Activated B cell treated with CpG ODN at 0.5 μM for 24 hours (primary cell): Measurements from ENCODE around the gene CEL. TPM values are rescaled to one million over a fixed set of nuclear protein-coding genes. Genes with fewer than 3 reads are reported as not detected.
"Not testable (repeated sequence)": the region's sequence is repeated elsewhere in the genome, so short reads cannot be mapped to it uniquely, and the experiment has no call there.

Source experiments
- ATAC-seq: fragments of 200-7000 bp; cut with Tn5 transposase; one replicate; pipeline ENCODE4 v1.10.0; 2021; ENCODE audit warnings: low read depth, mild to moderate bottlenecking, moderate library complexity
- CTCF ChIA-PET: fragments of 350-600 bp; sonication (Branson Sonifier 250); formaldehyde crosslinking; loops from one replicate; lab custom pipeline; 2021; ENCODE audit warnings: antibody characterized with exemption; lab: Charles Lee
- POLR2A ChIA-PET: fragments of 350-600 bp; sonication (Branson Sonifier 250); formaldehyde crosslinking; loops from one replicate; lab custom pipeline; 2021; ENCODE audit warnings: antibody characterized with exemption; lab: Charles Lee
- DNase-seq: peaks from one replicate; pipeline ENCODE4 v3.0.0; 2022
- H3K27ac Mint-ChIP-seq: one replicate; pipeline ENCODE4 v1.8.0; 2020; ENCODE audit warnings: mixed read lengths
- H3K27me3 Mint-ChIP-seq: one replicate; pipeline ENCODE4 v1.8.0; 2021; ENCODE audit warnings: mixed read lengths
- H3K36me3 Mint-ChIP-seq: one replicate; pipeline ENCODE4 v1.8.0; 2021; ENCODE audit warnings: low read depth, mixed read lengths
- H3K4me1 Mint-ChIP-seq: one replicate; pipeline ENCODE4 v1.8.0; 2021; ENCODE audit warnings: mixed read lengths
- H3K4me3 Mint-ChIP-seq: one replicate; pipeline ENCODE4 v1.8.0; 2020; ENCODE audit warnings: mild to moderate bottlenecking, mixed read lengths
- H3K9me3 Mint-ChIP-seq: one replicate; pipeline ENCODE4 v1.8.0; 2020; ENCODE audit warnings: mixed read lengths
- intact Hi-C: fragments of 100-400 bp; cut with micrococcal nuclease; formaldehyde crosslinking; loops from one replicate; pipeline ENCODE4 v1.15.1; 2024
- total RNA-seq: library from RNA; stranded (reverse); gene quantifications from 2 replicates; pipeline ENCODE4 v1.2.3, GENCODE V29; 2022
- TF ChIP-seq, protein P1 (sequence below): fragments of 200-600 bp; IDR thresholded peaks from one replicate; pipeline ENCODE4 v1.8.0; 2022; ENCODE audit warnings: antibody characterized with exemption, mild to moderate bottlenecking

The CEL gene
- total RNA-seq, 1 donor from 2014 or later = 0.49 TPM

GRCh38 chr9:133057553-133057952 lies 4.2 kb upstream of the CEL start:
- POLR2A ChIA-PET = no interaction called here
- no peak for ATAC-seq
- H3K27ac Mint-ChIP-seq = no peak overlapping the region
- H3K4me1 Mint-ChIP-seq = peaks cover 19% of the 10 kb centered on the region
- H3K4me3 Mint-ChIP-seq = no peak overlapping the region
- H3K9me3 Mint-ChIP-seq = no peaks in the 10 kb centered on the region
- TF ChIP-seq, protein P1, sequence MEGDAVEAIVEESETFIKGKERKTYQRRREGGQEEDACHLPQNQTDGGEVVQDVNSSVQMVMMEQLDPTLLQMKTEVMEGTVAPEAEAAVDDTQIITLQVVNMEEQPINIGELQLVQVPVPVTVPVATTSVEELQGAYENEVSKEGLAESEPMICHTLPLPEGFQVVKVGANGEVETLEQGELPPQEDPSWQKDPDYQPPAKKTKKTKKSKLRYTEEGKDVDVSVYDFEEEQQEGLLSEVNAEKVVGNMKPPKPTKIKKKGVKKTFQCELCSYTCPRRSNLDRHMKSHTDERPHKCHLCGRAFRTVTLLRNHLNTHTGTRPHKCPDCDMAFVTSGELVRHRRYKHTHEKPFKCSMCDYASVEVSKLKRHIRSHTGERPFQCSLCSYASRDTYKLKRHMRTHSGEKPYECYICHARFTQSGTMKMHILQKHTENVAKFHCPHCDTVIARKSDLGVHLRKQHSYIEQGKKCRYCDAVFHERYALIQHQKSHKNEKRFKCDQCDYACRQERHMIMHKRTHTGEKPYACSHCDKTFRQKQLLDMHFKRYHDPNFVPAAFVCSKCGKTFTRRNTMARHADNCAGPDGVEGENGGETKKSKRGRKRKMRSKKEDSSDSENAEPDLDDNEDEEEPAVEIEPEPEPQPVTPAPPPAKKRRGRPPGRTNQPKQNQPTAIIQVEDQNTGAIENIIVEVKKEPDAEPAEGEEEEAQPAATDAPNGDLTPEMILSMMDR = no peak
- peaks cover 48% of the 10 kb centered on the region for H3K36me3 Mint-ChIP-seq
- DNase-seq = no peak
- intact Hi-C loops = no loop called here
- H3K27me3 Mint-ChIP-seq = no peaks in the 10 kb centered on the region
- CTCF ChIA-PET = no interaction called here

DNA sequence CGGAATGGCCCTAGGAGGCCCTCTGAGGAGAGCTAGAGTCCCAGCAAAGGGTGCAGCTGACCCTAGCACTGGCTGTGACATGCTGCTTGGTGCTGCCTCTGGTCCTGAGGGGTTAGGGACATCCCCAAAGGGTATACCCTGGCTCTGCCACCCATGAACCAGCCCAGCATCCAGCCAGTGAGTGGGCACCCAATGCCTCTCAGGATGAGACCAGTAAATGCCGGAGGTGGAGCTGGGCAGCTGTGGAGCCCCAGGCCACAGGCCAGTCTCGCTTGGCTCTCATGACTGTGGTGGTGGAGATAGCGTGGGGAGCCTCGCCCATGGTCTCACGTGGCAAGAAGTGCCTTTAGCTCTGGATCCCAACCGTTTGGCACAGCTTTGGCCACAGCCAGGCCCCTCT lies 3.7 kb upstream of the CEL start:
- Mint-ChIP-seq H3K4me3 (no peak overlapping the region), H3K27me3 (no peaks in the 10 kb centered on the region), H3K9me3 (no peaks in the 10 kb centered on the region), H3K27ac (no peak overlapping the region), H3K36me3 (peaks cover 46% of the 10 kb centered on the region), H3K4me1 (peaks cover 19% of the 10 kb centered on the region)
- ATAC-seq (no peak), DNase-seq (no peak)
- TF ChIP-seq, protein P1 = no peak
- intact Hi-C loops = no loop called here
- CTCF ChIA-PET = no interaction called here
- POLR2A ChIA-PET = no interaction called here

DNA sequence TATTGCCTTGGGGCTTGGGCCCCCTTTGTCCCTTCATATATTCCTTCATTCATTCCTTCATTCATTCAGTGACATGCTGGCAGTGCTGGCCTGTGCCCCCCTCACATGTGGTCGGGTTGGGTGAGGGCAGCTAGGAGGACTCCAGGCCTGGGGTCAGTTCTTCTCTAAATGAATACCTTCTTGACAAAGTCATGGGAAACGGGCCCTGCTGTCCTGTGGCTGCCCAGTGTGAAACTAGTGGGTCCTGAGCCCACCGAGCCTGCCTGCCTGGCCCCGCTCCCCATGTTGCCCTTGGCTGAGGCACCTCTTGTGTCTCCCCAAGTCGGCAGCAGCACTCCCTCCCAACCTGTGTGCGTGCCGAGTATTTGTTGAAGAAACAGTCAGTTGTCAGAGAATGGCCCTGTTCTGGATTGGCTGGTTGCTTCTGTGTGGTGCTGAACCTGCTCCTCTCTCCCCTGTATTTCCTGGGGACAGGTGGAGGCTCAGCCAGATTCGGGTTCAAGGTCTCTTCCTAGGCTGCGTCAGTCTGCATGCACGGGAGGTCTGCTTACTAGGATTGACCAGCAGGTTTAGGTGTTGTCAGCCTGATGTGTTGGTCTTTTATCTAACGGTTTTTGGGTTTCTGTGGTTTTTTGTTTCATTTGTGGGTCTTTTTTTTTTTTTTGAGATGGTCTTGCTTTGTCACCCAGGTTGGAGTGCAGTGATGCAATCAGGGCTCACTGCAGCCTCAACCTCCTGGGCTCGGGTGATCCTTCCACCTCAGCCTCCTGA lies 3.0 kb upstream of the CEL start:
- Mint-ChIP-seq H3K36me3 (peaks cover 39% of the 10 kb centered on the region), H3K27me3 (no peaks in the 10 kb centered on the region), H3K9me3 (no peaks in the 10 kb centered on the region), H3K4me3 (no peak overlapping the region), H3K4me1 (peaks cover 19% of the 10 kb centered on the region), H3K27ac (no peak overlapping the region)
- intact Hi-C loops = no loop called here
- TF ChIP-seq, protein P1 = no peak
- ChIA-PET CTCF (no interaction called here), POLR2A (no interaction called here)
- DNase-seq (no peak), ATAC-seq (no peak)

DNA sequence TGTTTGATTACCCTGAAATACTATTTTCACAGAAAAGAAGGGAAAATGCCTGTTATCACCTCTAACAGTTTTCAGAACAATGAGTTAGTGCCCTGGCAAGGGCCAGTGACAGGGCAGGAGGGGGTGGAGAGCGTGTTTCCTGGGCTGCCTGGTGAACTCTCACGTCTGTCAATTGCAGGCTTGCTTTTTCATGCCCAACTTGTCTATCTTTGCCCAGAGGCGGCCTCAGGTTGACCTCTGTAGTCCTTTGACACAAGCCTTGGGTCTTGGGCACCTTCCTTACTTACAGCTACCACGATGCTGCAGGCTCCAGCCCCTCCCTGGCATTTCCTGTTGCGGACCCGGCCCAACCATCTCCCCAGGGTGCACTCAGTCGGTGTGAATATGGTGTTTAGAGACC lies 2.2 kb upstream of the CEL start:
- intact Hi-C loops = no loop called here
- DNase-seq (no peak), ATAC-seq (no peak)
- Mint-ChIP-seq H3K27ac (no peak overlapping the region), H3K27me3 (no peaks in the 10 kb centered on the region), H3K36me3 (peaks cover 32% of the 10 kb centered on the region), H3K4me1 (peaks cover 19% of the 10 kb centered on the region), H3K4me3 (no peak overlapping the region), H3K9me3 (no peaks in the 10 kb centered on the region)
- CTCF ChIA-PET = no interaction called here
- POLR2A ChIA-PET = no interaction called here
- TF ChIP-seq, protein P1 = no peak

- no peak overlapping the region for H3K27ac Mint-ChIP-seq
- no peak overlapping the region for H3K4me3 Mint-ChIP-seq
Observed at GRCh38 chr9:133060417-133060841, 1.4 kb upstream of the CEL start.

DNA sequence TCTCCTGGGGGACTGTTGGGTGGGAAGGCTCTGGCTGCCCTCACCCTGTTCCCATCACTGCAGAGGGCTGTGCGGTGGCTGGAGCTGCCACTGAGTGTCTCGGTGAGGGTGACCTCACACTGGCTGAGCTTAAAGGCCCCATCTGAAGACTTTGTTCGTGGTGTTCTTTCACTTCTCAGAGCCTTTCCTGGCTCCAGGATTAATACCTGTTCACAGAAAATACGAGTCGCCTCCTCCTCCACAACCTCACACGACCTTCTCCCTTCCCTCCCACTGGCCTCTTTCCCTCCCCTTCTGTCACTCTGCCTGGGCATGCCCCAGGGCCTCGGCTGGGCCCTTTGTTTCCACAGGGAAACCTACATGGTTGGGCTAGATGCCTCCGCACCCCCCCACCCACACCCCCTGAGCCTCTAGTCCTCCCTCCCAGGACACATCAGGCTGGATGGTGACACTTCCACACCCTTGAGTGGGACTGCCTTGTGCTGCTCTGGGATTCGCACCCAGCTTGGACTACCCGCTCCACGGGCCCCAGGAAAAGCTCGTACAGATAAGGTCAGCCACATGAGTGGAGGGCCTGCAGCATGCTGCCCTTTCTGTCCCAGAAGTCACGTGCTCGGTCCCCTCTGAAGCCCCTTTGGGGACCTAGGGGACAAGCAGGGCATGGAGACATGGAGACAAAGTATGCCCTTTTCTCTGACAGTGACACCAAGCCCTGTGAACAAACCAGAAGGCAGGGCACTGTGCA lies 590 bp upstream of the CEL start:
- H3K27me3 Mint-ChIP-seq, H3K9me3 Mint-ChIP-seq, ATAC-seq, H3K27ac Mint-ChIP-seq, DNase-seq, CTCF ChIA-PET, intact Hi-C loops, H3K4me3 Mint-ChIP-seq: not testable (repeated sequence)
- POLR2A ChIA-PET = interaction anchor here (0.6 kb wide), 1 partner anchor 118 kb away, joined by 3 read pairs; no protein-coding TSS in a partner anchor
- H3K36me3 Mint-ChIP-seq = peaks cover 18% of the 10 kb centered on the region
- H3K4me1 Mint-ChIP-seq = peaks cover 19% of the 10 kb centered on the region

More at GRCh38 chr9:133060417-133060841, 1.4 kb upstream of the CEL start:
- intact Hi-C loops = no loop called here
- Mint-ChIP-seq H3K27me3 (no peaks in the 10 kb centered on the region), H3K36me3 (peaks cover 25% of the 10 kb centered on the region), H3K9me3 (no peaks in the 10 kb centered on the region), H3K4me1 (peaks cover 19% of the 10 kb centered on the region)
- ChIA-PET CTCF (no interaction called here), POLR2A (no interaction called here)
- DNase-seq (no peak), ATAC-seq (no peak)
- TF ChIP-seq, protein P1 = no peak

GRCh38 chr9:133062569-133062968 lies 788 bp downstream of the CEL start:
- intact Hi-C loops, H3K4me3 Mint-ChIP-seq, H3K27ac Mint-ChIP-seq, H3K27me3 Mint-ChIP-seq, H3K9me3 Mint-ChIP-seq, ATAC-seq, DNase-seq, CTCF ChIA-PET, POLR2A ChIA-PET: not testable (repeated sequence)
- H3K4me1 Mint-ChIP-seq = peaks cover 19% of the 10 kb centered on the region
- peaks cover 10% of the 10 kb centered on the region for H3K36me3 Mint-ChIP-seq
